ENCODE measurements around the gene SMG1.
"Not testable (repeated sequence)": the region's sequence is repeated elsewhere in the genome, so short reads cannot be mapped to it uniquely, and the experiment has no call there.

The SMG1 gene

GRCh38 chr16:18800293-18800692 is 125.9 kb downstream of the SMG1 start:
- DNase-seq (ENCODE audit: low spot score), result no peak

- DNase-seq (ENCODE audit: low spot score), result no peak
Measured at GRCh38 chr16:18799500-18799899, 126.7 kb downstream of the SMG1 start.

GRCh38 chr16:18797746-18798145 is 128.5 kb downstream of the SMG1 start:
- peak; percentile 86 for DNase-seq (ENCODE audit: low spot score)

- DNase-seq (ENCODE audit: low spot score), result no peak
Measured at GRCh38 chr16:18796377-18796776, 129.8 kb downstream of the SMG1 start.

- DNase-seq (ENCODE audit: low spot score), result no peak
Measured at GRCh38 chr16:18792836-18793433, 133.3 kb downstream of the SMG1 start.

GRCh38 chr16:18789850-18790706 is 136.1 kb downstream of the SMG1 start, which contains the start of gene RPS15A:
Gene RPS15A, minus strand, starts transcription at chr16:18790334. Its CDS starts 1,221 bp downstream, at chr16:18789113.
- DNase-seq (ENCODE audit: low spot score), result peak; percentile 99

- DNase-seq (ENCODE audit: low spot score), result no peak
Measured at GRCh38 chr16:18789515-18789849, 136.7 kb downstream of the SMG1 start.

- no peak for DNase-seq (ENCODE audit: low spot score)
Measured at GRCh38 chr16:18788828-18789514, 137.2 kb downstream of the SMG1 start.

DNA sequence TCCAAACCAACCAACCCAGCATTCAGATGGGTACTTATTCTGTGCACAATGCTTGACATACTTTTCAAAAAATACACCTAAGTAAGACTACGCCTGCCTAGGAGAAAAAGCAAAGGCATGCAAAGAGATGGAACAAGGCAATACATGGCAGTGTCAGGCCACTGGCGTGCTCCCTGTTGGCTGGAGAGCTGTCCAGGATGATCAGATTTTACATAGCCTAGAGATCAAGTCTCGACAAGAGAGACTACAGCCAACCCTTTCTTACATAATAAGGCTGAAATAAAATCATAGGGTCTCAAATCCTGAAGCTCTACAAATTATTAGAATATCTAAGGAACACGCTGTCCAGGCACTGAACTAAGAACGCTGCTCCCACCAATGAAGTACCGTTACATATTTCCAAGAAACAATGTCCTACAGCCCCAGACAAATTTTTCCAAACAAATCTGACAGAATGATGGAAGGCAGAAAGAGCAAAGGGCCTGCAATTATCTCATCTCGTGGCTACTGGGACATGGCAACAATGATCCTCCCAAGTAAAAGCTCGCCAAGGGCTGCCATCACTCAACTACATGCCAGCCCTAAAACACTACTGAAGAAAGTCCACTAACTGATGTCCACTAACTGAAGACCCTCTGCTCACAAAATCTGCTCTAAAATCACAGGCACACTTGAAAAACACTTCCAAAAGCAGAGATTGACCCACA is 141.1 kb downstream of the SMG1 start:
- DNase-seq (ENCODE audit: low spot score), result no peak

DNA sequence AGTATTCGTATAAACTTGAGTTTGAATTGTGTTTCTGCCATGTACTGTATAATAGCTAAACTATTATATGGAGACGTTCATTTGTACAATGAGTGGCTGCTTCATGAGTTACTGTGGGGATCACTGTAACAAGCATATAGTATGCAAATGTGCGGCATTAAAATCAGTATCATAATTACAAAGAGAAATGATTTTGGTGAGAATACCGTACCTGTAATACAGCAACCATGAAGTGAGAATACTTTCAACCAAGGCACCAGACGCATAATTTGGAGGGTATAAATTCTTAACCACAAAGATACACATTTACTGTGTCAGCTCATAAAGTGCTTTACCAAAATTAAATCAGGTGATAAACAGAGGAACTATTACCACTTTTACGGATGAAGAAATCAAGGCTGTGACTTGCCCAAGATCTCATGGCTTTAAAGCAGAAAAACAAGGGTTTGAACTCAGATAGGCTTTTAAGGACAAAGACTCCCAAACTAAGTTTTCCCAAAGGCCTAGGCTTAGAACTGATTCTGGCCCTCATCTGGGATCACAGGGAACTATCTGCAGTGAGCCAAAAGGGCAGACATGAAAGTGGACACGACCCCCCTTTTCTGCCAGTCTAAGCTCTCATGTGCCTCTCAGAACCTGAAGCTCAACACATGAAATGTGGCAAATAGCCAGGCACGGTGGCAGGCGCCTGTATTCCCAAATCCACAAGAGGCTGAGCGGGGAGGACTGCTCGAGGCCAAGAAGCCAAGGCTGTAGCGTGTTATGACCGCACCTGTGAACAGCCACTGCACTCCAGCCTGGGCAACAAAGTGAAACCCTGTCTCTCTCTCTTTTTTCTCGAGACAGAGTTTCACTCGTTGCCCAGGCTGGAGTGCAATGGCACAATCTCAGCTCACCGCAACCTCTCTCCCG is 142.5 kb downstream of the SMG1 start:
- no peak for DNase-seq (ENCODE audit: low spot score)

DNA sequence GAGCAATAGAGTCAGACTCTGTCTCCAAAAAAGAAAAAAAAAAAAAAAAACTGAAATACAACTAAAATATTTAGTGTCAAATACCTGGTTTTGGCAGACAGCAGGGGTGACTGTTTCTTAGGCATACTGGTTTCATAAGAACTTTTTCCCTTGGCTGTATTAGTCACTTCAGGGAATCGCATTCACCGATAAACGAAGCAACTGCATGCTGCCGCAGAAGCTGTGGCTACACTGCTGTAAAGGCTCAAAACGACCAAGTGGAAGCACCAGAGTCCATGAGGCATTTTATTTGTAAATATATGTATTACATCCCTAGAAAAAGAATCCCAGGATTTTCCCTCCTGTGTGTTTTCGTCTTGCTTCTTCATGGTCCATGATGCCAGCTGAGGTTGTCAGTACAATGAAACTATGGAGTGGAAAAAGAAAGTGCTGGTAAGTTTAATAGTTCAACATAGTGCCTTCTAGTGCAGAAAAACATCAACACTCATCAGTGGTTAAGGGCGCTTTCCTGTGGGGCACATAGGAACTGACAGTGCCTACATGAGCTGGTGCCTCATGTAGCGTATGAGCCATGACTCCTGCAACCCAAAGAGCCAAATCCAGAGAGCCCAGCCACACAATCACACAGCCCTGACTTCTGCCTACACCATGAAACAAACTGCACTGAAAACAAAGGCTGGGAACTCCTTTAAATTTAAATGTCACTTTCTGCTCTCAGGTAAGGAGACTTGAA is 143.3 kb downstream of the SMG1 start:
- no peak for DNase-seq (ENCODE audit: low spot score)

- not testable (repeated sequence) for DNase-seq (ENCODE audit: low spot score)
Measured at GRCh38 chr16:18781232-18781631, 145.0 kb downstream of the SMG1 start.

GRCh38 chr16:18780460-18781026 is 145.7 kb downstream of the SMG1 start:
- not testable (repeated sequence) for DNase-seq (ENCODE audit: low spot score)

DNA sequence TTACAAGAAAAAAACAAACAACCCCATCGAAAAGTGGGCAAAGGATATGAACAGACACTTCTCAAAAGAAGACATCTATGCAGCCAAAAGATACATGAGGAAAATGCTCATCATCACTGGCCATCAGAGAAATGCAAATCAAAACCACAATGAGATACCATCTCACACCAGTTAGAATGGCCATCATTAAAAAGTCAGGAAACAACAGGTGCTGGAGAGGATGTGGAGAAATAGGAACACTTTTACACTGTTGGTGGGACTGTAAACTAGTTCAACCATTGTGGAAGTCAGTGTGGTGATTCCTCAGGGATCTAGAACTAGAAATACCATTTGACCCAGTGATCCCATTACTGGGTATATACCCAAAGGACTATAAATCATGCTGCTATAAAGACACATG is 148.5 kb downstream of the SMG1 start:
- not testable (repeated sequence) for DNase-seq (ENCODE audit: low spot score)

DNA sequence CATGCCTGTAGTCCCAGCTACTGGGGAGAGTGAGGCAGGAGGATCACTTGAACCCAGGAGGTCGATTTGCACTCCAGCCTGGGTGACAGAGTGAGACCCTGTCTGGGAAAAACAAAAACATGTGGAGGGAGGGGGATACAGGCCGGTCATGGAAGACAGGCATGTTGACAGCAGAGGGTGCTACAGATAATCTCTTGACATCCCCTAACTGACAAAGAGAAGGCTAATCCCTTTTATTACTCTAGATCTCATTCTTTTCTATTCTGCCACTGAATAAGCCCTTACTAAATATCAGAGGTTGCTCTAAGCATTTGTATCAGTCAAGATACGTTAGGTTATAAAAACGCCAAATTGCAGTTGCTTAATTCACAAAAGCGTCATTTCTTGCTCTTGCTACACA is 149.9 kb downstream of the SMG1 start:
- not testable (repeated sequence) for DNase-seq (ENCODE audit: low spot score)

GRCh38 chr16:18774651-18775050 is 151.6 kb downstream of the SMG1 start:
- not testable (repeated sequence) for DNase-seq (ENCODE audit: low spot score)

DNA sequence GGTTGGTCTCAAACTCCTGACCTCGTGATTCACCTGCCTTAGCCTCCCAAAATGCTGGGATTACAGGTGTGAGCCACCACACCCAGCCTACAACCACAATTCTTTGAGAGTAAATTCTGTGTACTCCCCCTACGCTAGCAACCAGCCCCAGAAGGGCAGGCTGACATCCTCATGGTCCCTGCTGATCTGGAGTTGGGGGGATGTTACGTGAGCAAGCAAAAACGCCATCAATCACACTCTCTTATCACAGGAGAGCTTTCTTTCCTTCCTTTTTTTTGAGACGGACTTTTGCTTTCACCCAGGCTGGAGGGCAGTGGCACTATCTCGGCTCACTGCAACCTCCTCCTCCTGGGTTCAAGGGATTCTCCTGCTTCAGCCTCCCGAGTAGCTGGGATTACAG is 154.0 kb downstream of the SMG1 start:
- not testable (repeated sequence) for DNase-seq (ENCODE audit: low spot score)

GRCh38 chr16:18770336-18770962 is 155.8 kb downstream of the SMG1 start:
- not testable (repeated sequence) for DNase-seq (ENCODE audit: low spot score)

DNA sequence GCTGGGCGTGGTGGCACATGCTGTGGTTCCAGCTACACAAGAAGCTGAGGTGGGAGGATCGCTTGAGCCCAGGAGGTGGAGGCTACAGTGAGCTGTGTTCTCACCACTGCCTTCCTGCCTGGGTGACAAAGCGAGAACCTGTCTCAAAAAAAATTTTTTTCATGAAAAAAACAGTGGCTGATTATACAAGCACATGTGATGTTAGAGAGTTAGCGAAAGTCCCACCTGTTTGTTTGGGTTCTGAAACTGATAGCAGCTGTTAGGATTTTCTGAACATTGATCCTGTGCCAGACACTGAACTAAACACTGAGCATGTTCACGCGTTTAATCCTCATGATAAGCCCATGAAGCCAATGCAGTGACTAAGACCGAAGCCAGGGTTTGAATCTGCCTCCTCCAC is 159.0 kb downstream of the SMG1 start:
- not testable (repeated sequence) for DNase-seq (ENCODE audit: low spot score)

GRCh38 chr16:18762713-18763112 is 163.5 kb downstream of the SMG1 start:
- DNase-seq (ENCODE audit: low spot score), result not testable (repeated sequence)
